Liver (tissue), 2 donors: Measurements from ENCODE around the gene SAMD4B.

Source experiments
- CTCF ChIP-seq: fragments of 150-350 bp; IDR thresholded peaks from 2 replicates; pipeline ENCODE4 v1.5.1; 2017; ENCODE audit warnings: improper control_type of control experiment, low read depth, low read length; ENCODE audit not compliant: missing input control
- MAX ChIP-seq: IDR thresholded peaks from 2 replicates; pipeline ENCODE4 v1.6.1; 2016; ENCODE audit warnings: antibody characterized with exemption
- REST ChIP-seq: IDR thresholded peaks from 2 replicates; pipeline ENCODE4 v1.6.1; 2016; ENCODE audit warnings: antibody characterized with exemption, mild to moderate bottlenecking
- ZBTB33 ChIP-seq: IDR thresholded peaks from 2 replicates; pipeline ENCODE4 v1.6.1; 2016; ENCODE audit warnings: antibody characterized with exemption
- donor health status: healthy.

- TF ChIP-seq REST: no peak
- TF ChIP-seq CTCF: no peak
- no peak for TF ChIP-seq MAX
- no peak for TF ChIP-seq ZBTB33
Measured at GRCh38 chr19:39415111-39416046, 73.2 kb downstream of the SAMD4B start.
